Calu3 (cell line): ENCODE measurements around the gene OBI1. TPM values are rescaled to one million over a fixed set of nuclear protein-coding genes. Genes with fewer than 3 reads are reported as not detected.

Experiments used
- BruUV-seq: library from RNA; stranded (reverse); fragments of 400-500 nt; replicated peaks from 2 replicates; lab custom pipeline; 2021; lab: Mats Ljungman, UMichigan
- CTCF ChIA-PET: fragments of 300-600 bp; sonication (Branson Sonifier 250); formaldehyde crosslinking; loops from one replicate; lab custom pipeline; 2022; ENCODE audit warnings: antibody characterized with exemption; lab: Charles Lee
- DNase-seq: peaks from one replicate; pipeline ENCODE4 v3.0.0; 2022
- H3K27ac Mint-ChIP-seq: one replicate; pipeline ENCODE4 v1.8.0; 2022; ENCODE audit warnings: mixed read lengths; ENCODE audit not compliant: unreplicated experiment
- H3K27me3 Mint-ChIP-seq: one replicate; pipeline ENCODE4 v1.8.0; 2022; ENCODE audit warnings: mixed read lengths; ENCODE audit not compliant: unreplicated experiment
- H3K36me3 Mint-ChIP-seq: one replicate; pipeline ENCODE4 v1.8.0; 2022; ENCODE audit warnings: mild to moderate bottlenecking, moderate library complexity, mixed read lengths; ENCODE audit not compliant: insufficient read depth, unreplicated experiment
- H3K4me1 Mint-ChIP-seq: one replicate; pipeline ENCODE4 v1.8.0; 2022; ENCODE audit warnings: mild to moderate bottlenecking, low read depth, mixed read lengths; ENCODE audit not compliant: unreplicated experiment
- H3K4me3 Mint-ChIP-seq: one replicate; pipeline ENCODE4 v1.8.0; 2022; ENCODE audit warnings: mild to moderate bottlenecking, low read depth, moderate library complexity, mixed read lengths; ENCODE audit not compliant: unreplicated experiment
- H3K9me3 Mint-ChIP-seq: one replicate; pipeline ENCODE4 v1.8.0; 2022; ENCODE audit warnings: low read depth, mixed read lengths; ENCODE audit not compliant: unreplicated experiment
- intact Hi-C: fragments of 100-400 bp; cut with micrococcal nuclease; formaldehyde crosslinking; loops from one replicate; pipeline ENCODE4 v1.10.0; 2022; ENCODE audit not compliant: unreplicated experiment
- total RNA-seq: library from RNA; stranded (reverse); gene quantifications from 2 replicates; pipeline ENCODE4 v1.2.3, GENCODE V29; 2022
- TF ChIP-seq, protein P1 (sequence below): fragments of 200-600 bp; IDR thresholded peaks from one replicate; pipeline ENCODE4 v1.8.0; 2022; ENCODE audit warnings: antibody characterized with exemption; ENCODE audit not compliant: unreplicated experiment

OBI1 gene
- total RNA-seq, 1 experiment from 2014 or later: 5.9 TPM

DNA sequence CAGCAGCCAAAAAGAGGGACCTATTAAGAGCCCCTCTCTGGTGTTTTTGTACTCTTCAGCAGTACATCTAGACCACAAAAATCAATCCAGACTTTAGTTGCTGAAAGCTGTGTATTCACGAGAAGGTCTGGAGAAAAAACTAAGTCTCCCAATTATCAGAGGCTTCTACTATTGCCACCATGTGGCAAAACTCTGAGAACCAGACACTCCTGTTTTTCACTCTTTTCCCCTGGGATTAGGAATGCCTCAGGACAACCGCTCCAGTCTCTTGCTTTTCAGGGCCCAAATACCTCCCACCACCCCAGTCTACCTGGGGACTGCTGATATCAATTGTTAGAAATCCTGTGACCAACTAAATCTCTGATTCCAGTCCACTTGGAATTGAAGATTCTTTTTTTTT is 30.1 kb upstream of the OBI1 start:
- Mint-ChIP-seq H3K27ac (no peak overlapping the region), H3K27me3 (no peaks in the 10 kb centered on the region), H3K4me1 (no peaks in the 10 kb centered on the region), H3K36me3 (no peaks in the 10 kb centered on the region), H3K9me3 (no peaks in the 10 kb centered on the region), H3K4me3 (no peak overlapping the region)
- no TSS peak for BruUV-seq
- CTCF ChIA-PET: no interaction called here
- no peak for DNase-seq
- intact Hi-C loops: no loop called here
- TF ChIP-seq, protein P1, sequence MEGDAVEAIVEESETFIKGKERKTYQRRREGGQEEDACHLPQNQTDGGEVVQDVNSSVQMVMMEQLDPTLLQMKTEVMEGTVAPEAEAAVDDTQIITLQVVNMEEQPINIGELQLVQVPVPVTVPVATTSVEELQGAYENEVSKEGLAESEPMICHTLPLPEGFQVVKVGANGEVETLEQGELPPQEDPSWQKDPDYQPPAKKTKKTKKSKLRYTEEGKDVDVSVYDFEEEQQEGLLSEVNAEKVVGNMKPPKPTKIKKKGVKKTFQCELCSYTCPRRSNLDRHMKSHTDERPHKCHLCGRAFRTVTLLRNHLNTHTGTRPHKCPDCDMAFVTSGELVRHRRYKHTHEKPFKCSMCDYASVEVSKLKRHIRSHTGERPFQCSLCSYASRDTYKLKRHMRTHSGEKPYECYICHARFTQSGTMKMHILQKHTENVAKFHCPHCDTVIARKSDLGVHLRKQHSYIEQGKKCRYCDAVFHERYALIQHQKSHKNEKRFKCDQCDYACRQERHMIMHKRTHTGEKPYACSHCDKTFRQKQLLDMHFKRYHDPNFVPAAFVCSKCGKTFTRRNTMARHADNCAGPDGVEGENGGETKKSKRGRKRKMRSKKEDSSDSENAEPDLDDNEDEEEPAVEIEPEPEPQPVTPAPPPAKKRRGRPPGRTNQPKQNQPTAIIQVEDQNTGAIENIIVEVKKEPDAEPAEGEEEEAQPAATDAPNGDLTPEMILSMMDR: no peak

DNA sequence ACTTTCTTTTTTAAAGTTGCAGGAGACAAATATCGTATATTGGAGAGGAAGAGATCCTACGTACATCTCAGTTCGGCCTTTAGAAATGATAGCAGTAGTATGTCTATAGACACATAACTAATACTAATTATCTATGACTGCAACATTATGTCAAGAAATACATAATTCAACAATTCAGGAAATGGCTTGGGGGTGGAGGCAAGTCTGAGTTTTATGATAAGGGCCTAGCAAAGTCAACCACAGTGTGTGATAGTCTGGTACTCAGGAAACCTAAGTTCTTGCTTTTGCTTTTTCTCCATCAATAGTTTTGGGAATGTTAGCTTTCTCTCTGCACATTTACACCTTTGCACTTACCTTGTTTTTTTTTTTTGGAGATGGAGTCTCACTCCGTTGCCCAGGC is 27.5 kb upstream of the OBI1 start:
- Mint-ChIP-seq H3K27me3 (no peaks in the 10 kb centered on the region), H3K9me3 (no peaks in the 10 kb centered on the region), H3K4me1 (no peaks in the 10 kb centered on the region), H3K4me3 (no peak overlapping the region), H3K27ac (no peak overlapping the region), H3K36me3 (no peaks in the 10 kb centered on the region)
- CTCF ChIA-PET: no interaction called here
- no TSS peak for BruUV-seq
- intact Hi-C loops: no loop called here
- TF ChIP-seq, protein P1: no peak
- no peak for DNase-seq

DNA sequence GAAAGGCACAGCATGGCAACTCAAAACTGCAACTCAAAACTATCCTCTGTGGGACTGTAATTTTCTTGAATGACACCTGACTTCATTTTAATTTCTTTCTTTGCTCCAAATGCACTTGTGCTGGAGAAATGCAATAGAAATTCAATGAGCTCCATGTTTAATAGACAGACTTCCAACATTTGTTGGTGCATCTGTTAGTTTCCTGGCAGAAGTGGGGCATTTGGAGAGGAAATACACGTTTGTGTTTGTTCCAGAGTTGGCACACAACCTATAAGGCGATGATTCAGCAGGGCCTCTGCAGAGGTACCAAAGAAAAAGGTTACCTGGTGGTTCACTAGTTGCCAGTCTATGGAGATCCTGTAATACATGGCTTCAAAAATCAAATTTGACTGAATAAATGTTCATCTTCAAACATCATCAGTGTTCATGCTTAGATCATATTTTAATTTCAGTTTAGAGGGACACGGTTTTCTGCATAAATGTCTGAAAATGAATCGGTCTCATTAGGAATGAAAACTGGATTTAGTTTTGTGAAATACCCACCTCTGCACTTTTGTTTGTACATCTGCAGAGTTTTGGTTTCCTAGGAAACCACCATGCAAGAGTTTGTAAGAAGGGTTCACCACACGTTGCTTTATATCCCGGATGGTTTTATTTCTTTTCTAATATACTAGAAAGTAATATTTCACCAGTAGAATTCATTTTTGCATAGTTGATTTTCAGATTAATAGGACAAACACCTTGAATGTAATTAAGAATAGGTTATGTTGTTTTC is 21.8 kb upstream of the OBI1 start:
- BruUV-seq: no TSS peak
- Mint-ChIP-seq H3K4me1 (no peaks in the 10 kb centered on the region), H3K36me3 (no peaks in the 10 kb centered on the region), H3K27ac (no peak overlapping the region), H3K4me3 (no peak overlapping the region), H3K27me3 (no peaks in the 10 kb centered on the region), H3K9me3 (no peaks in the 10 kb centered on the region)
- DNase-seq: no peak
- TF ChIP-seq, protein P1: no peak
- CTCF ChIA-PET: no interaction called here
- intact Hi-C loops: no loop called here

DNA sequence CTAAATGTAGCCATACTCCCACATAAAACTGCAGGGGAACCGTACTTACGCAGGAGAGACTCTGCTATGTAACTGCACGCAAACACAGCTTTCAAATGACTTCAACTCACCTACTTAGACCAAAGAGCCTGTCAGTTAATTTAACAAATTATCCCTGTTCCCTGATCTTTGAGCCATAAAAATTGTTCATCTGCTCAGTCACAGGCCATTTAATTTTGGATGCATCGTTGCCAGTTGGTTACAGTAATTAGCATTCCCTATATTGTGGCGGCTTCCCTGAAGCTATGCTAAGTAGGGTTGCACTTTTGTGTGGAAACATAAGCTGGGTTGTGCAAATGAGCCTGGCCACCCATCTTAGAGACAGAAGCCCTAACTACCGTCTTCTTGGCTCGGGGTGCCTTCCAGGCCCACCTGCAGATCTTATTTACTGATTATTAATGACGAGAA is 21.2 kb upstream of the OBI1 start:
- TF ChIP-seq, protein P1: no peak
- Mint-ChIP-seq H3K27ac (no peak overlapping the region), H3K36me3 (no peaks in the 10 kb centered on the region), H3K4me3 (no peak overlapping the region), H3K9me3 (no peaks in the 10 kb centered on the region), H3K4me1 (no peaks in the 10 kb centered on the region), H3K27me3 (no peaks in the 10 kb centered on the region)
- no peak for DNase-seq
- intact Hi-C loops: no loop called here
- CTCF ChIA-PET: no interaction called here
- BruUV-seq: no TSS peak
